ENCODE results near the gene PDE4DIP. TPM values are rescaled to one million over a fixed set of nuclear protein-coding genes. Genes with fewer than 3 reads are reported as not detected.
"Not testable (repeated sequence)": the region's sequence is repeated elsewhere in the genome, so short reads cannot be mapped to it uniquely, and the experiment has no call there.

The PDE4DIP gene
- total RNA-seq, 2 donors from 2014 or later: 47.2 to 66.0 TPM

DNA sequence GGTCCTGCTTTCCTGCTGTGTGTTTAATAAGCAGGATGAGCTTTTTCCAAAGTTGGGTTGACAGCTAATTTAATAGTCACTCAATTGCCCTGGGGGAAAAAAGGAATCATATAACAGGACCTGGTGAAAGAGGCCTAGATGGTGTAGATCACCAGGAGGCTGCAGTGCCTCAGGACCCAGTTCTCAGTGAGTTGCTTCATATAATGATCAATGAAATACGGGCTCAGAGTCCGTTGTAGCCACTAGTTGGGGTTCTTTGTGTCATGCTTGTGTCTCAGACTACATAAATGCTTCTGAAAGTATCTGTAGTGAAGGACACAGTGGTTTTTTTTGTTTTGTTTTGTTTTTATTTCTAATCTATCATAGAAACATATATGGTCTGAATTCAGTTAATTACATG is 164.5 kb downstream of the PDE4DIP start:
- H3K27ac Mint-ChIP-seq; H3K4me1 Mint-ChIP-seq; H3K27me3 Mint-ChIP-seq; H3K9me3 Mint-ChIP-seq; H3K36me3 Mint-ChIP-seq (ENCODE audit: low read depth); ATAC-seq (replicated peaks); H3K4me3 Mint-ChIP-seq: not testable (repeated sequence)

DNA sequence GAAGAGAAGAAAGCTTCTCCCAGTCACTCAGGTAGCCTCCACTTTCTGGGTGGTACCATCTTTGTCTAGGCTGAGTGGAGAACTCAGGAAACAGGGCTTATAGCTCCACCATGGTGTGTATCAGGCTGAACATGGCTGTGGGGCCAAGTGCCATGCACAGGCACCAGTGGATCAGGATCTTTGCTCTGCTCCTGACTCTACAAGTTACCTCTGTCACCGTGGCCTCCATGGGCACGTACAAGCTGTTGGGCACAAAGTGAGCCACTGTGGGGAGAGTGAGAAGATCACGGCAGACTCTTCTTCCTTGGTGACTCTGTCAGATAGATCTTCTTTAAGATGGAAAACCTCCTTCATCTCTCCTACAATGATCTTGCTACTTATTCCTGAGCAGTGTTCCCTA is 165.5 kb downstream of the PDE4DIP start:
- H3K27ac Mint-ChIP-seq; ATAC-seq (replicated peaks); H3K4me3 Mint-ChIP-seq; H3K4me1 Mint-ChIP-seq; H3K27me3 Mint-ChIP-seq; H3K9me3 Mint-ChIP-seq; H3K36me3 Mint-ChIP-seq (ENCODE audit: low read depth): not testable (repeated sequence)

DNA sequence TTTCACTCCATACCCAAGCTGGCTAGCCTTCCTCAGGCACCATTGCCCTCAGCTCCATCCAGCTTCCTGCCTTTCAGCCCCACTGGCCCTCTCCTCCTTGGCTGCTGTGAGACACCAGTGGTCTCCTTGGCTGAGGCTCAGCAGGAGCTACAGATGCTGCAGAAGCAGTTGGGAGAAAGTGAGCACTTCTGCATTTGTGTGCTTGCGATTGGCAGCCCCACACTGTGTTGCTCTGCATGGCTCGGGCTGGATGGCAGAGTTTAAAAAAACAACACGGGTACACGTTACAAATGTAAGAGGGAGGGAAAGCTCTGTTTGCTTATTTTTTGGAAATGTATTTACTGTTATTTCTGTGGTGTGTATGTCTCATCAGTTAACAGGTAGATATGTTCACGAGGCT is 168.4 kb downstream of the PDE4DIP start:
- ATAC-seq (replicated peaks); H3K27ac Mint-ChIP-seq; H3K4me3 Mint-ChIP-seq; H3K36me3 Mint-ChIP-seq (ENCODE audit: low read depth); H3K4me1 Mint-ChIP-seq; H3K27me3 Mint-ChIP-seq; H3K9me3 Mint-ChIP-seq: not testable (repeated sequence)

DNA sequence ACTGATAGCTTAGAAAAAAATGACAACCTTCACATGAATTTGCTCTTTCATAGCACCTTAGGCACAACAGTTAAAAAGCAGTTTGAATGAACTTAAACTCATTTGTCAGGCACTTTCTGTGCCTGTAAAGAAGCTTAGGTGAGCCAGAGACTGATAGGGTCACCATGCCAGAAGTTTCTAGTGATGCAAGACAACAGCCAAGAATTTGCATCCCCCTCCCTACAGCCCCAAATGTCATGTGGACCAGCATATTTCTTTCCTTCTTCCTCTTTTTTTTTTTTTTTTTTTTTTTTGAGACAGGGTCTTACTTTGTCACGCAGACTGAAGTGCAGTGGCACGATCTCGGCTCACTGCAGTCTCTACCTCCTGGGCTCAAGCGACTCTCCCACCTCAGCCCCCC is 169.3 kb downstream of the PDE4DIP start:
- not testable (repeated sequence) for H3K4me3 Mint-ChIP-seq; H3K27me3 Mint-ChIP-seq; H3K9me3 Mint-ChIP-seq; H3K4me1 Mint-ChIP-seq; H3K36me3 Mint-ChIP-seq (ENCODE audit: low read depth); ATAC-seq (replicated peaks); H3K27ac Mint-ChIP-seq

DNA sequence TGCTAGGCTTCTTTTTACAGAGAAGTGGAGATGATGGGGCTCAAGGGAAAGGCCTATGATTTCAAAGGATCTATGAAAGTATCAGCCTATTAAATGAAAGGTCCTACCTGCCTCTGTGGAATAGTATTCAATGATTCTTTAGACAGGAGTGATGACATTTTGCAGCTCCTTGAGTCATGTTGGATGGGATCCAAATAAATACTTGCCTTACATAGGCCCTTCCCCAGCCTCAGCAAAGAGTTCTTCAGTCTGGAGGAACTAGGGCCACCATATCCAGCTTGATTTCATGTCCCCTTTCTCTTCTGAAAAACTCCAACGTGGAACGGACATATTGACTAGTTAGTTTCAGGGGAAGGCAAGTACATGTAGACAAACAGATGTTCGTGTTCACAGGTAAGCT is 171.3 kb downstream of the PDE4DIP start:
- not testable (repeated sequence) for H3K36me3 Mint-ChIP-seq (ENCODE audit: low read depth); H3K9me3 Mint-ChIP-seq

DNA sequence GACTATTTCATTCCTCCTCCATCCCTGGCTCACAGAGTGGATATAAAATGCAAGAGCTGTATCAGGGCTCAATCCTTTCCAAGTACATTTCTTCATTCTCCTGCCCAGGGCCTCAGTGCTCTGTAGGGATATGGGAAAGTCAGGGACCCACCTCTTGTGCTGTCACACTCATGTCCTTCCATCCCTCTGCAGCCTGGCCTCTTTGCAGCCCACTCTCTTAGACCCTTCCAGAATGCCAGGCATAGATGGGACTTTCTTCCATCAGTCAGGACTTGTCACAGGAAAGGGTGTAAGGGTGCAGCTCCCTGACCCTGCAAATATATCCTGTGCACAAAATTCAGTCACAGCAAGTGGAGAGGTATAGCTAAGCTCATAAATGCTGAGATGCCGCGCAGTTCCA is 172.4 kb downstream of the PDE4DIP start:
- H3K4me1 Mint-ChIP-seq; H3K27ac Mint-ChIP-seq; H3K36me3 Mint-ChIP-seq (ENCODE audit: low read depth); H3K4me3 Mint-ChIP-seq; H3K9me3 Mint-ChIP-seq; H3K27me3 Mint-ChIP-seq; ATAC-seq (replicated peaks): not testable (repeated sequence)

More for the DNA sequence above, 171.3 kb downstream of the PDE4DIP start:
- ATAC-seq (replicated peaks); H3K27ac Mint-ChIP-seq; H3K4me1 Mint-ChIP-seq; H3K4me3 Mint-ChIP-seq; H3K27me3 Mint-ChIP-seq: not testable (repeated sequence)

DNA sequence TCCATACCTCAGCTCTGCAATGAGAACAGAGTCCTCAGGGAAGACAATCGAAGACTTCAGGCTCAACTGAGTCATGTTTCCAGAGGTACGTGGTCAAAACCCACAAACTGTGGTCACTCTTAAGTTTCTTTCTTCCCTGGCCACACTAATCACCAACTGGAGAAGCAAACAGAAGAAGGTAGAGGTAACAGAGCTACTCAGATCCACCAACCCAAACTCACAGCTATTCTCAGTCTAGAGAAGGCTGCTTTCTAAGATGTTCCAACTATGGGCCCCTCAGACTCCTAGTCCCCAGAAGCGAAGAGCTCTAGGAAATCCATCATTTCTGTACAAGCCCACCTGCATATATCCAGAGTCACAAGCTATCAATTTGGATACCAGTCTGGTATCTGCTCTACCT is 174.3 kb downstream of the PDE4DIP start:
- not testable (repeated sequence) for H3K36me3 Mint-ChIP-seq (ENCODE audit: low read depth); H3K4me1 Mint-ChIP-seq; H3K9me3 Mint-ChIP-seq; H3K27ac Mint-ChIP-seq; H3K27me3 Mint-ChIP-seq; H3K4me3 Mint-ChIP-seq
- peak; percentile 37 for ATAC-seq (replicated peaks)

DNA sequence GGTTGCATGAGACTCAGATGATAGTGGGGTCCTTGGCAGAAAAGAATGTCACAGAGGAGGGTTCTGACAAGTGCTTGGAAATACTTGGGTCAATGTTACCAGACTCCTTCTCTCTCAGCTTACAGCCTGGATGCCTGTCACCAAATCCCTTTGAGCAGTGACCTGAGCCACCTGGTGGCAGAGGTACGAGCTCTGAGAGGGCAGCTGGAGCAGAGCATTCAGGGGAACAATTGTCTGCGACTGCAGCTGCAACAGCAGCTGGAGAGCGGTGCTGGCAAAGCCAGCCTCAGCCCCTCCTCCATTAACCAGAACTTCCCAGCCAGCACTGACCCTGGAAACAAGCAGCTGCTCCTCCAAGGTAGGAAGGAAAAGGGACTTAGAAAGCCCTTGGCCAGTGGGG is 180.1 kb downstream of the PDE4DIP start:
- not testable (repeated sequence) for H3K36me3 Mint-ChIP-seq (ENCODE audit: low read depth); H3K27me3 Mint-ChIP-seq; H3K9me3 Mint-ChIP-seq; ATAC-seq (replicated peaks); H3K27ac Mint-ChIP-seq; H3K4me1 Mint-ChIP-seq; H3K4me3 Mint-ChIP-seq

DNA sequence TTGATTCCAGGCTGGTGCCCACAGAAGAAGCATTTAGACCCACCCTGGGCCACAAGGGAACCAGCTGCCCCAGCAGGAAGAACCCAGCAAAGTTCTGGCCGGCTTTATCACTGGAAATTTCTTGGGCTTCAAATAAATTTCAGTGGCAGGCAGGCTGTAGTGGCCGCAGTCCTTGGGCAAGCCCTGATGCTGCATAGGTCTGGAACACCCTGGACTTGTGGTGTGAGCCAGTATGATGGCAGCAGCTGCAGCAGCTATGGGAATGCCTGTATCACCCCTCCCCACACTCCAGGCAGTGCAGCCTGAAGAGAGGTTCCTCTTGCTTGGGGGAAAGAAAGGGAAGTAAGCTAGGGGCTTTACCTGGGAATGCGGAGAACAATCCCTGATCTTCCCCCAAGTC is 189.7 kb downstream of the PDE4DIP start:
- not testable (repeated sequence) for H3K4me3 Mint-ChIP-seq; H3K9me3 Mint-ChIP-seq; H3K27ac Mint-ChIP-seq; H3K27me3 Mint-ChIP-seq; H3K36me3 Mint-ChIP-seq (ENCODE audit: low read depth); ATAC-seq (replicated peaks); H3K4me1 Mint-ChIP-seq

DNA sequence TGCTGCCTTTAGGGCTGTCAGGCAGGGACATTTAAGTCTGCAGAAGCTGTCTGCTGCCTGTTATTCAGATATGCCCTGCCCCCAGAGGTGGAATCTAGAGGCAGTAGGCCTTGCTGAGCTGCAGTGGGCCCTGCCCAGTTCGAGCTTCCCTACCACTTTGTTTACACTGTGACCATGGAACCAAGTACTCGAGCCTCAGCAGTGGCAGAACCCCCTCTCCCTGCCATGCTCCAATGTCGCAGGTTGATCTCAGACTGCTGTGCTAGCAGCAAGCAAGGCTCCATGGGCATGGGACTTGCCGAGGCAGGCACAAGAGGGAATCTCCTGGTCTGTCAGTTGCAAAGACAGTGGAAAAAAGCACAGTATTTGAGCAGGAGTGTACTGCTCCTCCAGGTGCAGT is 198.8 kb downstream of the PDE4DIP start:
- not testable (repeated sequence) for H3K9me3 Mint-ChIP-seq; H3K4me3 Mint-ChIP-seq; H3K27me3 Mint-ChIP-seq; H3K4me1 Mint-ChIP-seq; ATAC-seq (replicated peaks); H3K36me3 Mint-ChIP-seq (ENCODE audit: low read depth); H3K27ac Mint-ChIP-seq

DNA sequence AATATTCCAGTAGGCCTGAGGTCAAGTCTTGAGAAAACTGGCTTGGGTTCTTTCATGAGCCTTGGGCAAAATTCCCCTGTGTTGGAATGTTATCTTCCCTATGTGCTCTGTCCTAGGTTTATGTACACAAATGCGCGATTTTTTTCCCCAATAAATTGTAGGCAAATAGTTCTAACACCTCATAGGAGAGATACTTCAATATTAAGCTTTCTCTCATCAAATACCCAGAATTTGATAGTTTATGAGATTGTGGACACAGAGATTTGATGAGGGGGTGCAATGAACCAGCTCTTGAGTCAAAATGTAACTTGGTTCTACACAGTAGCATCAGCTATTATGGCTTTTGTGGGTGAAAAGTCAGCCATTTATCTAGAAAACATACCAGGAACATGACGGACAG is 220.4 kb downstream of the PDE4DIP start:
- H3K27ac Mint-ChIP-seq; H3K27me3 Mint-ChIP-seq; H3K9me3 Mint-ChIP-seq; H3K4me3 Mint-ChIP-seq; ATAC-seq (replicated peaks); H3K4me1 Mint-ChIP-seq: not testable (repeated sequence)
- peaks cover 26% of the 10 kb centered on the region for H3K36me3 Mint-ChIP-seq (ENCODE audit: low read depth)

DNA sequence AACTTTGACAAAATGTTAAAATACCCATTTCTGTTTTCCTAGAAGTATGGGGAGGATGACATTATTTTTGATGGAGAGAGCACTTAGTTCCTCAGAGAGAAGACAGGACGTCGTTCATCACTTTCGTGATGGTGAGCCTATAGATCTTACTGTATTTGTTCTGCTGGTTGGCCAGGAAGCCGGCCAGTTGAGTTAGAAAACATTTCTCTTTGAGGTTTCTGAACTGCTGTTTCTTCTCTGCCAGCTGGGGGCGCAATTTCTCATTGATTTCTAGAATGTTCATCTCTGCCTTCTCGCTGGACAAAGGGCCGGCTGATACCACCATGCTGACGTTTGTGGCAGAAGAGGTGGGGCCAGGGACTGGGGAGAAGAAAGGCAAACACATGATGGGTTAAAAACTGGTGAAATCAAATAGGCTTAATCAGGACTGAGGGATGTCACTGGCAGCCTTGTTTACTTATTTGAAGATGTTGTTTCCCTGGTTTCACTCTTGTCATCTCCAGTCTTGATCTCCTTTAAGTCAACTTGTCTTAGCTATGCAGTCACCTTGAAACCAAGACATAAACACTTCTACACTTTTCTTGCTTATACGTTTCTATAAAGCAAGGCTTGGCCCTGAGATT is 231.4 kb downstream of the PDE4DIP start:
- not testable (repeated sequence) for H3K9me3 Mint-ChIP-seq; H3K4me1 Mint-ChIP-seq; ATAC-seq (replicated peaks); H3K27me3 Mint-ChIP-seq; H3K27ac Mint-ChIP-seq; H3K4me3 Mint-ChIP-seq
- peaks cover 12% of the 10 kb centered on the region for H3K36me3 Mint-ChIP-seq (ENCODE audit: low read depth)

Other genes with a start within 250 kb of the PDE4DIP start
- gene NBPF14, start 248.4 kb upstream of the PDE4DIP start, total RNA-seq: 10 to 100 TPM; 14.1 to 25.6 TPM
- gene NUDT4B, start 95.7 kb upstream of the PDE4DIP start, total RNA-seq: under 1 TPM in 1 of 2 donors, not detected in 1; 0.58 TPM